Hindlimb muscle (tissue), 1 donor: ENCODE data around the gene MS4A4E. TPM values are rescaled to one million over a fixed set of nuclear protein-coding genes. Genes with fewer than 3 reads are reported as not detected.
"Not testable (repeated sequence)": the region's sequence is repeated elsewhere in the genome, so short reads cannot be mapped to it uniquely, and the experiment has no call there.

Experiments used
- DNase-seq: peaks from one replicate; pipeline ENCODE4 v3.0.0-alpha.2; 2013
- polyA plus RNA-seq: library from polyadenylated mRNA; unstranded; fragments of 120-200 nt; gene quantifications from one replicate; pipeline ENCODE4 v1.2.1, GENCODE V29; 2013; ENCODE audit not compliant: insufficient read length

Gene MS4A4E
- 2.0 TPM for polyA plus RNA-seq

DNA sequence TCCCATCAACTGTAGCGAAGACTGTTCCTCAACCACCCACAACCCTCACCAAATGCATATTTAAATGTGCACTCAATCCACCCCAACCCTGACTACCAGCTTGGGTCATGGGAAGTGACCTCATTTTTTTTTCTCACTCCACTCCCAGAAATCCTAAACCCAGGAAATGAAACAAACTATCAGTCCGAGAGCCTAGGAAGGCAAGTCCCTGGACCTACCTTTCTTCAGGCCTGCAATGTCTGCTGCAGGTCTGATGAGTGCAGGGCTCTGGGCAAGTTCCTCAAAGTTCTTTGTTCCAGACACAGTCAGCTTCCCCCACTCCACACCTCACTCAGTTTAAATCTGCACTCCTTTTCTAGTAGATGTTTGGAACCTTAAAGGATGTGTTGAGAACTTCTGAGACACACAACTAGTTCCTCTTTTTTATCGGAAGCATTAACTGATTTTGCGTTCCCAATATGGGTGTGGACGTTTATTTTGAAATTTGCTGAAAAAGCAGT lies at the start of gene MS4A4E:
Gene MS4A4E, minus strand, starts transcription at position 398 of the 500 bp plus-strand sequence. CDS start 13,082 bp downstream, outside the sequence.
- DNase-seq = no peak

DNA sequence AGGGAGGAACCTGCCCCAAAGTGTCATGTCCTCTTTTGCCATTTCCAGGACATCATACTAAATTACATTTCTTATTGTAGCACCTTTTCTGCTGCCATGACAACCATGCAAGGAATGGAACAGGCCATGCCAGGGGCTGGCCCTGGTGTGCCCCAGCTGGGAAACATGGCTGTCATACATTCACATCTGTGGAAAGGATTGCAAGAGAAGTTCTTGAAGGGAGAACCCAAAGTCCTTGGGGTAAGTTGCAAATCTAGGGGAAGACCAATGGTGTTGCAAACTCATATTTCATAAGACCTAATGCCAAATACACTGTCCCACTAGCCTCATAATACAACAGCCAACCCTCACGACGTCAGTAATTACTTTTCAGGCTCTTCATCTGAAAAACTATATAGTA lies 49.2 kb upstream of the MS4A4E start:
- no peak for DNase-seq

GRCh38 chr11:60288531-60288930 lies 45.6 kb upstream of the MS4A4E start:
- DNase-seq = no peak

DNA sequence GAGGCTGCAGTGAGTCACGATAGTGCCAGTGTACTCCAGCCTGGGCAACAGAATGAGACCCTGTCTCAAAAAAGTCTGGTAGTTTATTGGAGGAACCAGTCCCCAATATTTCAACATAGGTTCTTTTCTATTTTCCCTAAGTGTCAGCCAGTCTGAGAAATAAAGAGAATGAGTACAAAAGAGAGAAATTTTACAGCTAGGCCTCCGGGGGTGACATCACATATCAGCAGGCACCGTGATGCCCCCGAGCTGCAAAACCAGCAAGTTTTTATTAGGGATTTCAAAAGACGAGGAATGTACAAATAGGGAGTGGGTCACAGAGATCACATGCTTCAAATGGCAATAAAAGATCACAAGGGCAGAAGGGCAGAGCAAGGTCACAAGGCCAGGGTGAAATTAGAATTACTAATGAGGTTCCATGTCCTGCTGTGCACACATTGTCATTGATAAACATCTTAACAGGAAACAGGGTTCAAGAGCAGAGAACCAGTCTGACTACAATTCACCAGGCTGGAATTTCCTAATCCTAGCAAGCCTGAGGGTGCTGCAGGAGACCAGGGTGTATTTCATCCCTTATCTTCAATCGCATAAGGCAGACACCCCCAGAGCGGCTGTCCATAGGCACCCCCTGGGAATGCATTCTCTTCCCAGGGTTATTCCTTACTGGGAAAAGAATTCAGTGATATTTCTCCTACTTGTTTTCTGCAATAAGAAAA lies 42.6 kb upstream of the MS4A4E start:
- not testable (repeated sequence) for DNase-seq

- no peak for DNase-seq
Measured at GRCh38 chr11:60282286-60282685, 39.3 kb upstream of the MS4A4E start.

DNA sequence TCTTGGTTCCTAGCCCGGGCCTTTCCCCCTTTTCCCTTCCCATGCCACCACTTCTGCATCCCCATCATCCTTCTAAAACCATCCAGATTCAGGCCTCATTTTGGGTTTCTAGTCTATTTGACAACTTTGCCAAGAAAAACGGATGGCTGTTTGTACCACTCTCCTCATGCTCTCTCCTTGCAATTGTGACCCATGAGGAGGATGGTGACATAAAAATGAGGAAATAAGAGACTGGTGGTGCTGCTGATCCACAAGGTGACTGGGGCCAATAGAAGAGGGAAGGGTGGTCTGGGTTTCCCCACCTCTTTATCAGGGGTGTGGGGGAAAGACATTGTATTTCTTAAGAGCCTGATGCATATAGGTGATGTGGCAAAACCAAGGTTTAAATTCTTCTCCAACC lies 38.5 kb upstream of the MS4A4E start:
- no peak for DNase-seq

GRCh38 chr11:60280412-60280811 lies 37.5 kb upstream of the MS4A4E start, which contains the start of gene MS4A4A:
MS4A4A (plus strand) TSS chr11:60280666; CDS start chr11:60280676, 10 bp downstream.
- DNase-seq = no peak

GRCh38 chr11:60274416-60274815 lies 31.5 kb upstream of the MS4A4E start:
- DNase-seq = no peak

DNA sequence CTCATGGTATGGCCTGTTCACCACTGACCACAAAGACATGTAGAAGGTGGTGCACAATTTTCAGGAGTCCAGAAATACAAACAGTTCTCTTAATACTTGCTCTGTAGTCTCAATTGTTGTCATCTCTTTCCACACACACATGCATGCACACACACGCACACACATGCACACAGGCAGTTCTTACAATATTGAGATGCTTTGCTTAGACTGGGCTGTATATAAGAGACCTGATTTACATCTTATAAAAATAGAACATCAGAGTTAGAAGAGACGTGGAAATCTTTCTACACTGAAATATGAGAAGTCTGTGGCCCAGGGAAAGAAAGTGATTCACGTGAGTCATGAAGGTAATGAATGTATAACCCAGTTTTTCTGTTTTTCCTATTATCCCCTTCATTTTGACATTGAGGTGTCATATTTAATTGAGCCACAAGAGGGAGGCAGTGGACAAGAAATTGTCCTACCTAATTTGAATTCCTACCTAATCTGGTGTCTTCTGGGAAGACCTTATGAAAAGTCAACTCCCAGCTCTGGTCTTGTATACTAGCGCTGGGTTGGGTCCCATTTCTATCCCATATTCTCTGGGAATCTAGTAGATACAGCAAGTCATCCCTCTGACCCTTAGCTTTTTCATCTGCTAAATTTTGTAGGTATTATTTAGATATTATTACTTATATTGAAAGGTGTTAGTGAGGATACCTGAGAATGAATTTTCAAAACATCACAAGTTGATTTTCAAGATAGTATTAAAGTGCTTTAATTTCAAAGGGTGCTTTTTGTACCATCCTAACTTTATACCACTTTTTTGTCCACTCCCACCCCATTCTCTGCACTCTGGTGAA lies 22.7 kb upstream of the MS4A4E start:
- DNase-seq = peak; percentile 26

GRCh38 chr11:60264644-60265043 lies 21.7 kb upstream of the MS4A4E start:
- DNase-seq = no peak

- no peak for DNase-seq
Measured at GRCh38 chr11:60263402-60263801, 20.5 kb upstream of the MS4A4E start.

GRCh38 chr11:60261014-60261413 lies 18.1 kb upstream of the MS4A4E start:
- no peak for DNase-seq

DNA sequence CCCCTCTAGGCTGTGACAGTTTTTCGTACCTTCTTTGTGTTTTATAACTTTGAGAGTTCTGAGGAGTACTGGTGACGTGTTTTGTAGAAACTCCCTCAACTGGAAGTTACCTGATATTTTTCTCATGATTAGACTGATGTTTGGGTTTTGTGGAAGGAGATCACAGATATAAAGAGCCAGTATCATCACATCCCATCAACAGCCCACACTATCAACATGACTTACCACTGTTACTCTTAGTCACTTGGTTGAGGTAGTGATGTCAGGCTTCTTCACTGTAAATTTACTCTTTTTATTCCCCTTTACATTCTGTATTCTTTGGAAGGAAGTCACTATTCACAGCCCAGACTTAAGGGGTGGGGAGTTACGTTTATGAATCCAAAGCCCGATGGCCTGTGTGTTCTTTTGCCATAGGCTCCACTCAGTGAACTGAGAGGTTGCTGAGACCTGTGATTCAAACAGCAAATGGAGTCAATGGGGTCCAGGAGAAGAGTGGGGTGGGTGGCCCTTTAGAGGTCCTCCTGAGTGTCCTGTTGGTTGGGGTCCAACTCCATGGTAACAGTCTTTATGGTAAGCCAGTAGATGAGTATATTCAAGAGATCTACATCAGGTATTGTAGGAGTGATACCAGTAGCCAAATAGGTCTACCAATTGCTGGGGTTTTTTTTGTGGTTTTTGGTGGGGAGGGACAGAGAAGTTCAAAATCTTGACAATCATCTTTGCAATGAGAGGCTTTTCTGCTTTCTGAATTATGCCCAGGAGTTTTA lies 15.2 kb upstream of the MS4A4E start:
- DNase-seq = no peak

- DNase-seq = no peak
Measured at GRCh38 chr11:60252213-60253108, 9.5 kb upstream of the MS4A4E start.

GRCh38 chr11:60251485-60252212 lies 8.7 kb upstream of the MS4A4E start:
- no peak for DNase-seq

DNA sequence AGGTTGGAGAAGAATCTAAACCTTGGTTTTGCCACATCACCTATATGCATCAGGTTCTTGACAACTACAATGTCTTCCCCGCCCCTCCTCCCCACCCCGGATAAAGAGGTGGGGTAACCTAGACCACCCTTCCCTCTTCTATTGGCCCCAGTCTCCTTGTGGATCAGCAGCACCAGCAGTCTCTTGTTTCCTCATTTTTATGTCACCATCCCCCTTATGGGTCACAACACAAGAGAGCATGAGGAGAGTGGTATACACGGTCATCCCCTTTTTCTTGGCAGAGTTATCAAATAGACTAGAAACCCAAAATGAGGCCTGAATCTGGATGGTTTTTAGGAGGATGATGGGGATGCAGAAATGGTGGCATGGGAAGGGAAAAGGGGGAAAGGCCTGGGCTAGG lies 1.2 kb downstream of the MS4A4E start:
- no peak for DNase-seq

GRCh38 chr11:60240662-60241061 lies 2.3 kb downstream of the MS4A4E start:
- DNase-seq = no peak

DNA sequence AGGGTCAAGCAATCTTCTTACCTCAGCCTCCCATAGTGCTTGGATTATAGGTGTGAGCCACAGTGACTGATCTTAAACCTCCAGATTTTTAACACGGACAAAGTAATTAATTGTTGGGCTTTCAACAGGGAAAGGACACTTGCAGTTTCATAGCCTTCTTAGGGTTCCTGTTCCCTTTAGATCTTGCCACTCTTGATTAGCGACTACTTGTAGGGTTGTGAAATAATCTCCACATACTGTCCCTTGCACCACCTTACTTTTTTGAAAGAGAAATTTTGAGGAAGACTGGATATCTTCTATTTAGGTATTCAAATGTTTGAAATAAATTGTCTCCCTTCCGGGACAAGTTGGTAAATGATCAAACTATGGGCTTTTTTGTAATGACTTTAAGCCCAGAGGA lies 7.6 kb downstream of the MS4A4E start:
- DNase-seq = no peak

DNA sequence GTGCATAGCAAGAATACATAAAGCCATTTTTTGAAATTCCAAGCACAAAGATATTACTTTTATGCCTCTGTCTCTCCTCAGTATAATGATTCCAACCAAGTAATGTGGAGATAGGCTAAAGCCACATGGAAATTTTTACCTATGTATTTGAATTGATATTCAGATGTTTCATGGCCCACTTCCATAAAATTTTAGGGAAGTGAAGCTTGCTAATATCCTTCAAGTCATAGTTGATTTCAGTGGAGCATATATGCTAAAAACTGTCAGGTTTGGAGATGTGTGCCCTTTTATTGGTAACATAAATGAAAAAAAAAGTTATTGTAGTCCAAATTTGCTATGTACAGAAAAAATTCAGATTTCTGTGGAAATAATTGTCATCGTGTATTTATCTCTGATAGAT lies 12.3 kb downstream of the MS4A4E start:
- DNase-seq = no peak

DNA sequence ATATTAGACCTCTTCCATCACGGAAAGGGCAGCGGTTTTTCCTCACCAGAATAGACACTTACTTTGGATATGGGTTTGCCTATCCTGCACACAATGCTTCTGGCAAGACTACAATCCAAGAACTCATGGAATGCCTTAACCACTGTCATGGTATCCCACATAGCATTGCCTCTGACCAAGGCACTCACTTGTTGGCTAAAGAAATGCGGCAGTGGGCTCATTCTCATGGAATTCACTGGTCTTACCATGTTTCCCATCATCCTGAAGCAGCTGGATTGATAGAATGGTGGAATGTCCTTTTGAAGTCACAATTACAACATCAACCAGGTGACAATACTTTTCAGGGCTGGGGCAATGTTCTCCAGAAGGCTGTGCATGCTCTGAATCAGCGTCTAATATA lies 20.8 kb downstream of the MS4A4E start:
- DNase-seq = no peak

GRCh38 chr11:60221692-60222091 lies 21.2 kb downstream of the MS4A4E start:
- DNase-seq = no peak
